GM12878 (cell line): ENCODE measurements around the gene MRPL34. TPM values are rescaled to one million over a fixed set of nuclear protein-coding genes. Genes with fewer than 3 reads are reported as not detected.
A peak's percentile ranks its signal among the peaks of the same experiment; 100 is the strongest.

Experiments used
- BACH1 ChIP-seq: fragments of 450-650 bp; IDR thresholded peaks from 2 replicates; pipeline ENCODE4 v1.6.1; 2017; ENCODE audit warnings: mild to moderate bottlenecking, borderline replicate concordance
- CBX5 ChIP-seq: sonication (generic); IDR thresholded peaks from 2 replicates; pipeline ENCODE4 v1.6.1; 2016; ENCODE audit warnings: low read depth, moderate library complexity, mild to moderate bottlenecking, inconsistent platforms
- EED ChIP-seq: sonication (generic); IDR thresholded peaks from 2 replicates; pipeline ENCODE4 v1.6.1; 2016; ENCODE audit warnings: antibody characterized with exemption, low read depth
- EZH2 ChIP-seq: IDR thresholded peaks from 2 replicates; pipeline ENCODE4 v1.6.1; 2012; ENCODE audit warnings: low read depth, mild to moderate bottlenecking, control low read depth, inconsistent platforms, low read length, borderline replicate concordance; ENCODE audit not compliant: control insufficient read depth
- FOS ChIP-seq: IDR thresholded peaks from 3 replicates; pipeline ENCODE4 v1.6.1; 2011; ENCODE audit warnings: borderline replicate concordance; ENCODE audit not compliant: insufficient read length; ENCODE audit errors: extremely low read depth
- FOXK2 ChIP-seq: fragments of 450-650 bp; IDR thresholded peaks from 2 replicates; pipeline ENCODE4 v1.6.1; 2017; ENCODE audit warnings: mild to moderate bottlenecking, moderate library complexity
- GATAD2B ChIP-seq: fragments of 450-650 bp; conservative IDR thresholded peaks from 2 replicates; pipeline ENCODE4 v1.6.1; 2017; ENCODE audit warnings: low read depth, mild to moderate bottlenecking, moderate library complexity
- HCFC1 ChIP-seq: fragments of 150-350 bp; IDR thresholded peaks from 2 replicates; pipeline ENCODE4 v1.6.1; 2014; ENCODE audit warnings: low read length
- KDM1A ChIP-seq: fragments of 200-600 bp; sonication (generic); IDR thresholded peaks from 2 replicates; pipeline ENCODE4 v1.6.1; 2016; ENCODE audit warnings: borderline replicate concordance
- MEF2B ChIP-seq: fragments of 450-650 bp; IDR thresholded peaks from 2 replicates; pipeline ENCODE4 v1.6.1; 2018; ENCODE audit warnings: mild to moderate bottlenecking, moderate library complexity; ENCODE audit not compliant: partially characterized antibody, poor library complexity, severe bottlenecking
- MLLT1 ChIP-seq: fragments of 450-650 bp; IDR thresholded peaks from 2 replicates; pipeline ENCODE4 v1.6.1; 2016; ENCODE audit warnings: mild to moderate bottlenecking
- MYB ChIP-seq: fragments of 150-350 bp; IDR thresholded peaks from 2 replicates; pipeline ENCODE4 v1.6.1; 2014; ENCODE audit warnings: mild to moderate bottlenecking, low read depth, low read length, borderline replicate concordance
- MYC ChIP-seq: IDR thresholded peaks from 2 replicates; pipeline ENCODE4 v1.6.1; 2011; ENCODE audit warnings: mild to moderate bottlenecking, low read length, moderate library complexity, inconsistent platforms; ENCODE audit not compliant: insufficient read depth, insufficient replicate concordance, insufficient read length, severe bottlenecking
- NFXL1 ChIP-seq: fragments of 450-650 bp; IDR thresholded peaks from 2 replicates; pipeline ENCODE4 v1.6.1; 2017; ENCODE audit warnings: antibody characterized with exemption, mild to moderate bottlenecking, borderline replicate concordance
- NR2C1 ChIP-seq: fragments of 450-650 bp; IDR thresholded peaks from 2 replicates; pipeline ENCODE4 v1.6.1; 2017; ENCODE audit warnings: antibody characterized with exemption, mild to moderate bottlenecking, moderate library complexity
- NRF1 ChIP-seq: conservative IDR thresholded peaks from 2 replicates; pipeline ENCODE4 v1.6.1; 2011; ENCODE audit warnings: mild to moderate bottlenecking, low read depth, low read length, improper control_type of control experiment
- PML ChIP-seq: IDR thresholded peaks from 2 replicates; pipeline ENCODE4 v1.6.1; 2012; ENCODE audit warnings: low read length, inconsistent platforms
- POLR2AphosphoS2 ChIP-seq: IDR thresholded peaks from 2 replicates; pipeline ENCODE4 v1.6.1; 2011; ENCODE audit warnings: low read depth, mild to moderate bottlenecking, low read length, improper control_type of control experiment, moderate library complexity
- POU2F2 ChIP-seq: IDR thresholded peaks from 3 replicates; pipeline ENCODE4 v1.6.1; 2011; ENCODE audit warnings: low read depth, mild to moderate bottlenecking, low read length, borderline replicate concordance
- SMC3 ChIP-seq: IDR thresholded peaks from 2 replicates; pipeline ENCODE4 v1.6.1; 2011; ENCODE audit warnings: low read length, improper control_type of control experiment, borderline replicate concordance
- SP1 ChIP-seq: IDR thresholded peaks from one replicate; pipeline ENCODE4 v1.6.1; 2011; ENCODE audit warnings: low read depth, low read length
- SRF ChIP-seq, 2 experiments: IDR thresholded peaks; 2 replicates each; pipeline ENCODE4 v1.6.1; 2011; ENCODE audit warnings: low read depth in 2 of 2, low read length in 2 of 2, mild to moderate bottlenecking in 1 of 2, moderate library complexity in 1 of 2
- USF2 ChIP-seq: IDR thresholded peaks from 2 replicates; pipeline ENCODE4 v1.6.1; 2011; ENCODE audit warnings: low read depth, low read length, improper control_type of control experiment, borderline replicate concordance
- ZBED1 ChIP-seq: IDR thresholded peaks from 2 replicates; pipeline ENCODE4 v1.6.1; 2016; ENCODE audit warnings: borderline replicate concordance
- ZNF217 ChIP-seq: fragments of 450-650 bp; IDR thresholded peaks from 2 replicates; pipeline ENCODE4 v1.6.1; 2017; ENCODE audit warnings: antibody characterized with exemption, mild to moderate bottlenecking
- ZSCAN29 ChIP-seq: fragments of 450-650 bp; IDR thresholded peaks from 2 replicates; pipeline ENCODE4 v1.6.1; 2017; ENCODE audit warnings: mild to moderate bottlenecking, moderate library complexity
- polyA plus RNA-seq, 11 experiments: library from polyadenylated mRNA; depleted of rRNA in 4 of 11; unstranded in 6 of 11; stranded (reverse) in 5 of 11; fragments of >200 nt; fragmentation: Nextera tagmentation in 4 of 11; fragmentation: Illumina TruSeq in 1 of 11; extraction: Ambion mirVana in 4 of 11; extraction: Trizol in 1 of 11; gene quantifications; 1 replicate in 1 of 11; 2 replicates in 10 of 11; pipeline versions ENCODE4 v1.2.1 to v1.2.3, GENCODE V29; 2011 to 2016; ENCODE audit warnings: inconsistent platforms in 2 of 11, missing spikeins in 2 of 11, low read depth in 1 of 11
- total RNA-seq, 4 experiments: library from RNA; depleted of rRNA in 3 of 4; stranded (reverse); fragments of >200 nt in 3 of 4; fragmentation: Illumina TruSeq in 1 of 4; extraction: Trizol in 1 of 4; gene quantifications; 2 replicates each; pipeline versions ENCODE4 v1.2.1 to v1.2.3, GENCODE V29; 2013 to 2021
- TF ChIP-seq, protein P1 (sequence below): IDR thresholded peaks from 2 replicates; pipeline ENCODE4 v1.6.1; 2011; ENCODE audit warnings: low read depth, mild to moderate bottlenecking, low read length, moderate library complexity, borderline replicate concordance; ENCODE audit errors: extremely low read depth
- TF ChIP-seq, protein P2 (sequence below): fragments of 450-650 bp; IDR thresholded peaks from 2 replicates; pipeline ENCODE4 v1.6.1; 2014; ENCODE audit warnings: mild to moderate bottlenecking

Gene MRPL34
- total and polyA plus RNA-seq, 10 of the 15 experiments (the other 5 are each of a cell fraction or from before 2014, with no cell fraction given), result 8.6 to 198 (median 78.6) TPM

DNA sequence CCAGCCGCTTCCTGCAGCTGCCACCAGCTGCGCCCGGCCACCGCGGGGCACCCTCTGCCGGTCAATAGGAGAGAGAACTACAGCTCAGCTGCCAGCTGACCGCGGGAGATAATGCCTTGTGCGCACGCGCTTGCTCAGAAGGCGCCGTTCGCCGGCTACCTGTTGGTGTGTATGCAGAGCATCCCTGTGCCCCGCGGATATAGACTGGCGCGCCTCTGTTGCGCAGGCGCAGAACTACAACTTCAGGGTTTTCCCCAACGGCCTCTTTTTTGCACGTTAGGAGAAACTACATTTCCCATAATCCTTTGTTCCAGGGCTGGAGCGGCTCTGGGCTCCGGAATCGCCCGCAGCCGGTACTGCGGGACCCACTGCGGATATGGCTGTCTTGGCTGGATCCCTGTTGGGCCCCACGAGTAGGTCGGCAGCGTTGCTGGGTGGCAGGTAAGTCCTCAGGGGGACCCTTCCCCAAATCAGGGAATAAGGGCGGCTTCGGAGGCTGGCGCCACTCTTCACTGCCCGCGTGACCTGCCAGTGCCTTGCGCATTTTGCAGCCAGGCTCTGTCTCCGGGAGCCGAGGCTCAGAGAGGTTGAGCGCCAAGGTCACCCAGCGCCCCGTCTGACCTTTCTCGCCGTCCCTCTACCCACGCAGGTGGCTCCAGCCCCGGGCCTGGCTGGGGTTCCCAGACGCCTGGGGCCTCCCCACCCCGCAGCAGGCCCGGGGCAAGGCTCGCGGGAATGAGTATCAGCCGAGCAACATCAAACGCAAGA, at the start of gene MRPL34 (continued):
- TF ChIP-seq NFXL1 (no peak), NRF1 (peak; percentile 82), SRF (IDR thresholded peaks at IDR 0.05; ENCODE audit: low read depth in 2 of 2, low read length in 2 of 2) (no peak), HCFC1 (peak; percentile 80), PML (no peak), FOS (no peak), BACH1 (peak; percentile 57; the same call in 1 of the 2 replicates), ZNF217 (peak; percentile 51; the same call in 1 of the 2 replicates), ZSCAN29 (0 out of 2 replicates have a peak, but pooled peaks have one; percentile 28), MEF2B (no peak), POU2F2 (0 out of 3 replicates have a peak, but pooled peaks have one; percentile 19), SP1 (no peak), KDM1A (no peak), GATAD2B (peak; percentile 76; the same call in 1 of the 2 replicates), SMC3 (peak; percentile 49; the same call in 1 of the 2 replicates), MYB (peak; percentile 59; the same call in 1 of the 2 replicates), POLR2AphosphoS2 (no peak), ZBED1 (no peak), EED (0 out of 2 replicates have a peak, but pooled peaks have one; percentile 57), EZH2 (no peak), NR2C1 (peak; percentile 37; the same call in 1 of the 2 replicates), FOXK2 (peak; percentile 45), MYC (no peak), CBX5 (no peak), USF2 (no peak; the same call in none of the 2 replicates), MLLT1 (peak; percentile 75; the same call in 1 of the 2 replicates)
- TF ChIP-seq, protein P1, sequence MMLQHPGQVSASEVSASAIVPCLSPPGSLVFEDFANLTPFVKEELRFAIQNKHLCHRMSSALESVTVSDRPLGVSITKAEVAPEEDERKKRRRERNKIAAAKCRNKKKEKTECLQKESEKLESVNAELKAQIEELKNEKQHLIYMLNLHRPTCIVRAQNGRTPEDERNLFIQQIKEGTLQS, result 0 out of 2 replicates have a peak, but pooled peaks have one; percentile 31
- TF ChIP-seq, protein P2, sequence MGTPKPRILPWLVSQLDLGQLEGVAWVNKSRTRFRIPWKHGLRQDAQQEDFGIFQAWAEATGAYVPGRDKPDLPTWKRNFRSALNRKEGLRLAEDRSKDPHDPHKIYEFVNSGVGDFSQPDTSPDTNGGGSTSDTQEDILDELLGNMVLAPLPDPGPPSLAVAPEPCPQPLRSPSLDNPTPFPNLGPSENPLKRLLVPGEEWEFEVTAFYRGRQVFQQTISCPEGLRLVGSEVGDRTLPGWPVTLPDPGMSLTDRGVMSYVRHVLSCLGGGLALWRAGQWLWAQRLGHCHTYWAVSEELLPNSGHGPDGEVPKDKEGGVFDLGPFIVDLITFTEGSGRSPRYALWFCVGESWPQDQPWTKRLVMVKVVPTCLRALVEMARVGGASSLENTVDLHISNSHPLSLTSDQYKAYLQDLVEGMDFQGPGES, result no peak
